Suprapubic skin (tissue), 4 donors: ENCODE data around the gene MLST8.

Experiments
- POLR2A ChIP-seq, 2 donors: fragments of 450-650 bp; IDR thresholded peaks; one replicate each; pipeline ENCODE4 v1.6.1; 2017; ENCODE audit warnings: antibody characterized with exemption in 2 of 2, mild to moderate bottlenecking in 2 of 2, moderate library complexity in 2 of 2
- POLR2AphosphoS5 ChIP-seq, 3 donors: sonication (generic); formaldehyde crosslinking; IDR thresholded peaks; one replicate each; pipeline ENCODE4 v1.6.1; 2017; ENCODE audit warnings: antibody characterized with exemption in 3 of 3
- TF ChIP-seq, protein P1 (sequence below), 2 donors: fragments of 200-600 bp in 1 of 2; fragments of 450-650 bp in 1 of 2; sonication (generic) in 1 of 2; IDR thresholded peaks; one replicate each; pipeline ENCODE4 v1.5.1; 2016 to 2019; ENCODE audit warnings: antibody characterized with exemption in 2 of 2, mild to moderate bottlenecking in 1 of 2, moderate library complexity in 1 of 2

GRCh38 chr16:2228161-2228824 is 23.0 kb downstream of the MLST8 start:
- TF ChIP-seq, protein P1, sequence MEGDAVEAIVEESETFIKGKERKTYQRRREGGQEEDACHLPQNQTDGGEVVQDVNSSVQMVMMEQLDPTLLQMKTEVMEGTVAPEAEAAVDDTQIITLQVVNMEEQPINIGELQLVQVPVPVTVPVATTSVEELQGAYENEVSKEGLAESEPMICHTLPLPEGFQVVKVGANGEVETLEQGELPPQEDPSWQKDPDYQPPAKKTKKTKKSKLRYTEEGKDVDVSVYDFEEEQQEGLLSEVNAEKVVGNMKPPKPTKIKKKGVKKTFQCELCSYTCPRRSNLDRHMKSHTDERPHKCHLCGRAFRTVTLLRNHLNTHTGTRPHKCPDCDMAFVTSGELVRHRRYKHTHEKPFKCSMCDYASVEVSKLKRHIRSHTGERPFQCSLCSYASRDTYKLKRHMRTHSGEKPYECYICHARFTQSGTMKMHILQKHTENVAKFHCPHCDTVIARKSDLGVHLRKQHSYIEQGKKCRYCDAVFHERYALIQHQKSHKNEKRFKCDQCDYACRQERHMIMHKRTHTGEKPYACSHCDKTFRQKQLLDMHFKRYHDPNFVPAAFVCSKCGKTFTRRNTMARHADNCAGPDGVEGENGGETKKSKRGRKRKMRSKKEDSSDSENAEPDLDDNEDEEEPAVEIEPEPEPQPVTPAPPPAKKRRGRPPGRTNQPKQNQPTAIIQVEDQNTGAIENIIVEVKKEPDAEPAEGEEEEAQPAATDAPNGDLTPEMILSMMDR (IDR thresholded peaks at IDR 0.05) = no peak
- TF ChIP-seq POLR2AphosphoS5 (IDR thresholded peaks at IDR 0.05) = no peak
- no peak for TF ChIP-seq POLR2A (IDR thresholded peaks at IDR 0.05)
